Transverse colon (tissue), 4 donors: Measurements from ENCODE around the gene SLC35A3.

Source experiments
- CTCF ChIP-seq, 5 experiments: fragments of 200-600 bp in 3 of 5; fragments of 450-650 bp in 2 of 5; sonication (generic) in 3 of 5; IDR thresholded peaks; 1 replicate in 2 of 5; 2 replicates in 3 of 5; pipeline ENCODE4 v1.5.1; 2016 to 2017; ENCODE audit warnings: antibody characterized with exemption in 5 of 5, inconsistent platforms in 3 of 5, mild to moderate bottlenecking in 2 of 5, moderate library complexity in 1 of 5
- POLR2A ChIP-seq: fragments of 450-650 bp; IDR thresholded peaks from one replicate; pipeline ENCODE4 v1.6.1; 2016; ENCODE audit warnings: antibody characterized with exemption, mild to moderate bottlenecking, moderate library complexity
- POLR2AphosphoS5 ChIP-seq, 3 donors: sonication (generic); formaldehyde crosslinking; IDR thresholded peaks; one replicate each; pipeline ENCODE4 v1.6.1; 2016; ENCODE audit warnings: antibody characterized with exemption in 3 of 3

- TF ChIP-seq CTCF (IDR thresholded peaks at IDR 0.05) (no peak), POLR2A (no peak), POLR2AphosphoS5 (IDR thresholded peaks at IDR 0.05) (no peak)
Measured at GRCh38 chr1:99978218-99978617, 8.4 kb downstream of the SLC35A3 start.
